Fibroblast of skin of abdomen (primary cell): ENCODE results near the gene PER1. TPM values are rescaled to one million over a fixed set of nuclear protein-coding genes. Genes with fewer than 3 reads are reported as not detected.

Experiments
- DNase-seq: peaks from one replicate; pipeline ENCODE4 v3.0.0-alpha.2; 2013
- polyA plus RNA-seq, 2 experiments: library from polyadenylated mRNA; unstranded; fragments of 120-200 nt; gene quantifications; one replicate each; pipeline ENCODE4 v1.2.1, GENCODE V29; 2013; ENCODE audit not compliant: insufficient read length in 2 of 2

Gene PER1, protein sequence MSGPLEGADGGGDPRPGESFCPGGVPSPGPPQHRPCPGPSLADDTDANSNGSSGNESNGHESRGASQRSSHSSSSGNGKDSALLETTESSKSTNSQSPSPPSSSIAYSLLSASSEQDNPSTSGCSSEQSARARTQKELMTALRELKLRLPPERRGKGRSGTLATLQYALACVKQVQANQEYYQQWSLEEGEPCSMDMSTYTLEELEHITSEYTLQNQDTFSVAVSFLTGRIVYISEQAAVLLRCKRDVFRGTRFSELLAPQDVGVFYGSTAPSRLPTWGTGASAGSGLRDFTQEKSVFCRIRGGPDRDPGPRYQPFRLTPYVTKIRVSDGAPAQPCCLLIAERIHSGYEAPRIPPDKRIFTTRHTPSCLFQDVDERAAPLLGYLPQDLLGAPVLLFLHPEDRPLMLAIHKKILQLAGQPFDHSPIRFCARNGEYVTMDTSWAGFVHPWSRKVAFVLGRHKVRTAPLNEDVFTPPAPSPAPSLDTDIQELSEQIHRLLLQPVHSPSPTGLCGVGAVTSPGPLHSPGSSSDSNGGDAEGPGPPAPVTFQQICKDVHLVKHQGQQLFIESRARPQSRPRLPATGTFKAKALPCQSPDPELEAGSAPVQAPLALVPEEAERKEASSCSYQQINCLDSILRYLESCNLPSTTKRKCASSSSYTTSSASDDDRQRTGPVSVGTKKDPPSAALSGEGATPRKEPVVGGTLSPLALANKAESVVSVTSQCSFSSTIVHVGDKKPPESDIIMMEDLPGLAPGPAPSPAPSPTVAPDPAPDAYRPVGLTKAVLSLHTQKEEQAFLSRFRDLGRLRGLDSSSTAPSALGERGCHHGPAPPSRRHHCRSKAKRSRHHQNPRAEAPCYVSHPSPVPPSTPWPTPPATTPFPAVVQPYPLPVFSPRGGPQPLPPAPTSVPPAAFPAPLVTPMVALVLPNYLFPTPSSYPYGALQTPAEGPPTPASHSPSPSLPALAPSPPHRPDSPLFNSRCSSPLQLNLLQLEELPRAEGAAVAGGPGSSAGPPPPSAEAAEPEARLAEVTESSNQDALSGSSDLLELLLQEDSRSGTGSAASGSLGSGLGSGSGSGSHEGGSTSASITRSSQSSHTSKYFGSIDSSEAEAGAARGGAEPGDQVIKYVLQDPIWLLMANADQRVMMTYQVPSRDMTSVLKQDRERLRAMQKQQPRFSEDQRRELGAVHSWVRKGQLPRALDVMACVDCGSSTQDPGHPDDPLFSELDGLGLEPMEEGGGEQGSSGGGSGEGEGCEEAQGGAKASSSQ (N-terminal part only)
- polyA plus RNA-seq (2013, experiment 1 of 2; ENCODE audit: insufficient read length): 10.5 TPM
- 12.5 TPM for polyA plus RNA-seq (2013, experiment 2 of 2; ENCODE audit: insufficient read length)

DNA sequence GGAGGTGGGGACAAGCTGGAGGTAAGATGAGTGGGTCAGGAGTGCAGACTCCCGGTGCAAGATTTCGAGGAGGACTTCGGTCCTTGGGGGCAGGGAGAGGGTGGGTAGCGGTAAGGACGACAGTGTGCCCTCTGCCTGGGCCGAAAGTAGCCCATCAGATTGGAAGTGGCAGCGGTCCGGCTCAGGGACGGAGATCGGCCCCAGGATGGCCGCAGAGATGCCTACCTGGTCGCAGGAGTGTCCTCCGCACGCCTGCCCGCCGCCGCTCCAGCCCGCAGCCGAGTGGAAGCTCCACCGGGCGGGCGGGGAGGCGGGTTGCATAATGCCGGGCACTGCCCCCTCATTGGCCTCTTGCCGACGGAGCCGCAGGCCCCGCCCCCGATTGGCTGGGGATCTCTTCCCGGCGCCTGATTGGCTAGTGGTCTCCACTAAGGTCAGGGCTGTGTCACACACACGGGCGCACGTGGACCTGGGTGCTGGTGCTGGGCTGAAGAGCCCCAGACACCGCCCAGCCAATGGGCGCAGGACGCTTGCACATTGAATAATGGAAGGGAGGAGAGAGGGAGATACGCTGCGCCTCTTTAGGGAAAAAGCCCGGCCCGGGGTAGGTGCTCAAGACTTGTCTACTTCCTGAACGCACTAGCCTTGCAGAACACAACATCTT lies at the start of gene PER1:
TSS of gene PER1 (minus strand) at position 293 of the 664 bp plus-strand sequence. CDS start 1,698 bp downstream, outside the sequence.
- DNase-seq: peak; percentile 91

DNA sequence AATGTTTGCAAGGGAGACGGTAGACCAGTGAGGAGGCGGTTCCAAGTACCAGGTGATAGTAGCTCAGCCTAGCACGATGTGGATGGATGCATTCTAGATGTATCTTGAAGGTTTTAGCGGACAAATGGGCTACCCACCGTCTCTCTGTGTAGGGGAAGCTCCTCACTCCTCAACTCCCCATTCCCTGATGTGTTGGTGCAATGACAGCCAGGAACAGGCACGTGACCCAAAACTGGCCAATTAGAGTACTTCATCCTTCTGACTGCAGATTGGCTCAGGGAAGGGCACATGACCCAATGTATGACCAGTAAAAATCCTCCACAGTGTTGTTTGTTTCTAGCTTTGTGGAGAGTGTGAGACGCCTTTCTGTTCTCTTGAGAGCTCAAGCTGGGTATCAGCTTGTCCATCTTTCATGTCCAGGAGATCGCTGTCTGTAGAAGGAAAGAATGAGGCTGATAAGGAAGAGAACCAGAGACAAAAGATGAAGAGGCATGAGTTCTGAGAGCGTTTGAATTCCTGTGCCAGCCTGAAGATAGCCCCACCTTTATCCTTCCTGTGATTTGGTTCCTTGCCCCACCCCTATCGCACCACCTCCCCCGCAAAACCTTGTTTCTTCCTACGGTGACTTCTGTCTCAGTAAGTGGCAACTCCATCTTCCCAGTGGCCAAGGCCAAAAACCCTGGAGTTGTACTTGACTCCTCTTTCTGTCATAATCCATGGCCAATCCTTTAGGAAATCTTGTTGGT lies 40.0 kb upstream of the PER1 start:
- peak; percentile 87 for DNase-seq

DNA sequence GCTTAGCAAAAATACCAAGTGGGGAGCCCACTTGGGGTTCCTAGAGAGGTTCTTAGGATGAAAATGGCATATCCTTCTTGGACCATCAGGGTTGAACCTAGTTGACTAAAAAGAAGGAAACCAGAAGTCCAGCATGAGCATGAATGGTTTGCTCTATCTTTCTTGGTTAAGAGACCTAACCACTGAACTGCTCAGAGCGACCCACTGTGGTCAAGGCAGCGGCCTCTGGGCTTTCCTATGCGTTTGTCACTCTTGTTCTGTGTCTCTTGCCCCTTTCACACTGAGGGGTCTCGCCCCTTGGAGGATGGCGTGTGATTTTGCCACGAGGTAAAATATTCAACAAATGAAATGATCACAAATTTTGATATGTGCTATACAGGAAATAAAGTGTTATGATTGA lies 38.3 kb upstream of the PER1 start:
- DNase-seq: no peak

DNA sequence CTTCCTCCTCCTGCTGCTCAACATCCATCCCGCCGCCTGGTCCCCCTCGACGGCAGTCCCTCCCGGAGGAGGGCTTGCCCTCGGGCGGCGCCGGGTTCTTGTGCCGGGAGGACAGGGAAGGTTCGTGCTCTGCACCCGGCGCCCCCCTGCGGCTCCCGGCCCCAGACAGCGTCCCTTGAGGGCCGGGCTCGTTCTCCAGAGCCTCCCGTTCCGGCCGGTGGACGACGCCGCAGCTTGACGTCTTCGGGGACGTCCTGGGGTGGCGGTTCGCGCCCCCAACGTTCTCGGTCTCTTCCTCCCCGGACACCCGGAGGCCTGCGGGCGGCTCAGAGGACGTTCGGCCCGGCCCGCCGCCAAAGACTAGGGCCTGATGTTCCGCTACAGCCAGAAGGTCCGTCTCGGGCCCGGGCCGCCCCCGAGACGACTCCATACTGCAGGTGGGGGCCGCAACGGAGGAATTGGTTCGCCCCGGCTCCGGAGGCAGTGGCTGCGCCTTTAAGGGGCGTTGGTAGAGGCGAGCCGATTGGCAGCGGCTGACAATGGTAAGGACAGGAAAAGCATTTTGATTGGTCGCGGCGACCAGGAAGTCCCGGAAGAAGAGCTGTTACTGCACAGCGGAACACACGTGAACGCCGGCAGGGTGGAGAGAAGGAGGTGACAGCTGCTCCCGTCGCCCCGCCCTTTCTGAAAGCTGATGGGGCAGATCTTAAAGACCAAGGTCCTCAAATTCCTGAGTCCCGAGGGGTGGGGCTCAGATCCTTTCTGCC lies 37.7 kb upstream of the PER1 start, which contains the start of gene BORCS6:
TSS of gene BORCS6 (minus strand) at position 470 of the 767 bp plus-strand sequence. CDS start at position 430, 40 bp downstream.
- DNase-seq: peak; percentile 99

DNA sequence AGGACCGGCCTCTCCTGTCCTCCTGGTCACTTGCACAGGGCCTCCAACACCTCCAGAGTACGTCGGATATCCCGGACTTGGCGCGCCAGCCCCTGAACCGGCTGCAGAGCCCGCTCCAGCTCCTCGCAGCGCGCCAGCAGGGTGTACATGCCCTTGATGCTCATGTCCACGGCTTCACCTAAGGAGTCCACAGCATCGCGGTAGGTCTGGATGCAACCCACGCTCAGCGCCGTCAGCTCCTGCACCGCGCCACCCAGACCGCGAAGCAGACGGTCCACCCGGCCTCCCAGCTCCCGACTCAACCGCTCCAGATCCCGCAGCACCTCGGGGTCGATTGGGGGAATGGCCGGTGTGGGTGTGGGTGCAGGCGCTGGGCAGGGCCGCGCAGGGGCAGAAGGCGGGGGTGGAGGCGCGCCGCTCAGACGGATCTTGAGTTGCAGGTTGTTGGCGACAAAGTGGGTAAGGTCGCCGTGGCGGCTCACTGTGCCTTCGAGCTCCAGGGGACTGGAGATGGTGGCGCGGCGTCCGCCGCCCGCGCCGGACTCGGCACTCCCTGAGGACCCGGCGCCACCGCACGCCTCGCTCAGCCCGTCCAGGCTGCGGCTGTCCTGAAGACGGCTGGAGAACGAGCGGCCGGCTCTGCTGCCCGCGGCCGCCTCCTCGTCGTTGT lies 37.0 kb upstream of the PER1 start:
- no peak for DNase-seq

DNA sequence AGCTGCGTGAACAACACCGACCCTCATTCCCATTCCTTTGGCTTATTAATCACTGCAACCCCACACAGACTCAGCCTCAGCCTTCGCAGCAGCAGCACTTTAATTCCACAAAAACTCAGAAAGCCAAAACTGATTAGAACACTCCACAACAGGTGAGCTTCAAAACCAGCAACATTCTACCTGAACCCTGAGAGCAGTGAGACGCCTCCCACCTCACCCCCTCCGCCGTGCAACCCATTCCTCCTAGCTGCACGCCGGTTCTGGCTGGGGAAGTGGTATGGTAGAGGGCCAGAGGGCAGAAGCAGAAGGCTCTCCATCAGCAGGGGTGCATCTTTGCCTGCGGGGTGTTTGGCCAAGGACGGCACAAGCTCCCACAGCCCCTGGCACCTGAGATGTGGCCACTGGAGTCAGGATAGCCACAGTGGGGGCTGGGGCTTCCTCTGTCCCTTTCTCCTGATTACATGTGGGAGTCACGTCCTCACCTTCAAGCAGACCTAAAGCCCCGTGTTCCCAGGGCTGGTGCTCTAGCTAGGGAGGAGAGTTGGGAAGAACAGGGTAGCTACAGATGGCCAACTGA lies 36.1 kb upstream of the PER1 start:
- DNase-seq: no peak

DNA sequence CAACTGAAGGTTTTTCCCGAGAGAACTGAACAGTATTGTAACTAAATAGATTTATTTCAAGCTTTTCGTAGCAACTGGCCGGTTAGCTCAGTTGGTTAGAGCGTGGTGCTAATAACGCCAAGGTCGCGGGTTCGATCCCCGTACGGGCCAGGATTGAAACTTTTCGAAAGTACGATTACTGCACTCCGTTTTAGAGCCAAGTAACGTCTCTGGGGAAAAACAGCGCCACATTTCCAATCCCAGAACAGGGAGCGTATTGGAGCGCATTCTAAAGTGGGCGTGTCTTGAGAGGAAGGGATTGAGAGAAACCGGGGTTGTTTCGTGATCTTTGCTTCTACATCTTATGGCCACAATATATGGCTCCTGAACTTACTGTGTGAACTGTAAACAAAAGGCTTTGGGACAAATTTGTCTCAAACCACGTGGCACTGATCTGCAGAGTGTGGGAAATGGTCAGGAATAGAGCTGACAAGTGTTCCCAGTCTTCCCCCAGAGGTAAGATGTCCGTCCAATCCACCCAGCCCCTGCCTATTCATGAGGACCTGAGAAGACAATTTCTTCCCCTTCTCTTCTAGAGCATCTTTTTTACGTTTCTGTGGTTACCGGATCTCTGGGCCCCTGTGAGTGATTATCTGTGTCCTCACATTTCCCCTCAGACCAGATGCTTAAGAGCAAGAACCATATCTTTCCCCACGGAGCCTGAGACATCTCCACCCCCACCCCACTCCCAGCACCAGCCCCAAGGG lies 35.5 kb upstream of the PER1 start:
- DNase-seq: peak; percentile 100

DNA sequence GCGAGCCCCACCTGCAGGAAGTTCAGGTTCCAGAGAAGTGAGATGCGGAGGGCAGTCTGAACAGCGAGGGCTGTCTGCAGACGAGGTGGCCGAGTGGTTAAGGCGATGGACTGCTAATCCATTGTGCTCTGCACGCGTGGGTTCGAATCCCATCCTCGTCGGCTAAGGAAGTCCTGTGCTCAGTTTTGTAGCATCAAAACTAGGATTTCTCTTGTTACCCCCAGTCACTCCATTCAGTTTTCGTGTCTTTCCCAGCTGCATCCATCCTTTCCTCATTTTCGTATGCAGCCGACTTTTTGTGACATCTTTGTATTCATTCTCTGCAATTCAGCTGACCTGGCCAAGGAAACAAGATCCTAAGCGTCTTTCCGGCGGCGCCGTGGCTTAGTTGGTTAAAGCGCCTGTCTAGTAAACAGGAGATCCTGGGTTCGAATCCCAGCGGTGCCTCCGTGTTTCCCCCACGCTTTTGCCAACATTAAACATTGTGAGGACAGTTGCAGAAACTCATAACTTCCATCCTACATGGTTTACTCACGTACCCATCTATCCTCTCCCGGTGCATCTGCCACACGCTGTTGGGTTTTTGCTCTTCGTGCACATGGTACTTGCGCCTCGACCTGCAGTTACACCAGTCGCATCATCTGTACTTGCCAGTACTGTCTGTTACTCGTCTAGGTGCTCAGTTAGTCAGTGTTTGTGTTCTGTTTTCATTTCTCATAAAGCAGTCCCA lies 34.7 kb upstream of the PER1 start:
- DNase-seq: peak; percentile 97

DNA sequence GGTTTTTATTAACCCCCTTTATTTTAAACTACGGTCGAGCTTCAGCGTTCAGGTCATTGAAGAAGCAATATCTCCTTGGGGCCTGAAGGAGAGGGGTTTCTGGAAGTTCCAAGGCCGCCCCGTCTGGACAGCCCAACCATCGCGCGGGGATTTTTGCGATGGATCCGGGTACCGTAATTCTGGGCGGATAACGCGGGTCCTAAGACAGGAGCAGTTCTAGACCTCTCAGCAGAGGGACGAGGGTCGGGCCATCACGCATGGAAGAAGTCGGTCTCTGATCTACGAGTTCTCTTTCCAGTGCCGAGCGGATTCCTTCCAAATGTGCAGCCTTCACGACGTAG lies 34.2 kb upstream of the PER1 start:
- no peak for DNase-seq

DNA sequence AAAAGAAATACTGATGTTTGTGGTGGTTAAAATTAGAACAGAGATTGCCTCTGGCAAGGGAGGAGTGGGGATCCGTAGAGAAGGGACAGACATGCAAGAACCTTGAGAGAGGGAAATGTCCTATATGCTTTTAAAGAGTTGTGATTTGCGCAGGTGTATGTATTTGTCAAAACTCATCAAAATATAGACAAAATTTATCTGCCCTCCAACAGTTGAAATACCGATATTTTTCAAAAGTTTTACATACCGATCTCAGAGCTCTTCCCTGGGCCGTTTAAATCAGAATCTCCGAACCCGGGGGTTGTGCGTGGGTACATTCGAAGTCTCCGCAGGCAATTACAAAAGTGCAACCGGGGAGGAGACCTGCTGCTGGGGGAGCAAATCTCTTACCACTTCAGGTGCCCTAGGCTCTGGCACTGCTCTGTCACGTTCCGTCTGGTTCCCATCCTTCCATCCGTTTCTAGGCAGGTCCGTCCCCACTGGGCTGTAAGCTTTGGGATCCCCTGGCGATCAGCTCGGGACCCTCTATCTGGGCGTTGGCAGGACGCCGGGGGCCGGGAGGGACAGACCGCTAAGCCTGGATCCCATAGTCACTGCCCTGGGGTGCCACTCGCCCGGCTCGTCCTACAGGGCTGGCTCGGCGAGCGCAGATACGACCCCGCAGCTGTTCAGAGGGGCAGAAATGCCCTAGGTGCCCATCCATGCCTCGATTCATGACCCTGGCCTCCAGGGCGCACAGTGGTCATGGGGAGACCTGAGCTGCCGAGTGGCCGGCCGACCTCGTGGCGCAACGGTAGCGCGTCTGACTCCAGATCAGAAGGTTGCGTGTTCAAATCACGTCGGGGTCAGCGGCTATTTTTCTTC lies 33.6 kb upstream of the PER1 start:
- peak; percentile 70 for DNase-seq

DNA sequence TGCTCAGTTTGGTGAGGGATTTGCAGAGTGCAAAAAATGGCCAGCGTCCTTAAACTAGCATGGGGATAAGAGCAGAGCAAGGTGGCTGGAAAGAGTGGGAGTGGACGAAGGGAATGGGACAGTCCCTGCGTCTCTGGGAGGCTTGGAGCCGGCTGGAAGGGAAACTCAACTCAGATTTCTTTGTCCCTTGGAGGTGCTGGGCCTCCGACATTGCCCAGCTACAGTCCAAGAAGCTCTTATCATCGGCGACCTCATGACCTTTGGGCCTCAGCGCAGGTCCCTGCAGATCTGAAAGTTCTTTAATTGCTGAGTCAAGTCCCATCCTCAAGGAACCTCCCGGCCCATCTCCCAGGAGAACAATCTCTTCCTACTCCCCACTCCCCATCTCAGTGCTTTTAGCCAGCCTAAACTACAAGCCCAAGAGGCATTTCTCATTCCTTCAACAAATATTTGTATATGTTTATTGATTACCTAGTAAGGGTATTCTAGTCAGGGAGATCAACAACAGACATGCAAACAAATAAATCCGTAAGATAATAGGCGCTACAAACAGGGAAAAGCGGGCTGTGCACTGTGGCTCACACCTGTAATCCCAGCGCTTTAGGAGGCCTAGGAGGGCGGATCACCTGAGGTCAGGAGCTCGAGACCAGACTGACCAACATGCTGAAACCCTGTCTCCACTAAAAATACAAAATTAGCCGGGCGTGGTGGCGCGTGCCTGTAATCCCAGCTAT lies 25.0 kb upstream of the PER1 start:
- no peak for DNase-seq

DNA sequence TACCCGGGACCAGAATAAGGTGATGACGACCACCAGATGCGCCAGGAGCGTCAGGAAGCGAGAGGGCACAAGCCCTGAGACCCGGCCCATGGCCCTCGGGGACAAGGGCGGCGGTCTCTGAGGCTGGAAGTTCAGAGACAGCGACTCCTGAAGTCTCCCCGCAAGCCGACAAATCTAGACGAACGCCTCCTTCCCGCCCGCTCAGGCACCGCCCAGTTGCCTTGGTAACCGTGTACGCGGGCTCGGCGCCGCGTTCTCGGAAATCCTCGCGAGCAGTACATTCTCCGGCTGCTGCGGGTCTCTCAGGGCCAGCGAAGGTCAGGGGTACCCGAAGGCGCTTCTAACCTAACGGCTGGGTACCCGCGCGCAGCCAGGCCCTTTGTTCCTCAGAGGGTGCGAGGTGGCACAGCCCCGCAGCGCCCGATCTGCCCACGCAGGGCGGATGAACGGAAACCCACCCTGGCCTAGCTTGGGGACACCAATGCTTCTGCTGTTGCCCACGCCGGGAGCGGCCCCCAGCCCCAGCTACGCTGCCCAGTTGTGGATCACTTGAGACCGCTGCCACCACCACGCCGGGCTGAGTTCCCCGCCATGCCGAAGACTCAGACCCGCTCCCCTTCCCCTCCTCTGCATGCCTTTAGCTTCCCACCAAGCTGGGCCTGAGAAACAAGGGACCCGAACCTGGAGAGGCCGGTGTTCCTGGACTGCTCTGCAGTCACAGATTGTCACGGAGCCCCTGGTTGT lies 24.2 kb upstream of the PER1 start, which contains the start of gene TMEM107:
TSS of gene TMEM107 (minus strand) at position 184 of the 744 bp plus-strand sequence. CDS start at position 90, 94 bp downstream.
- peak; percentile 82 for DNase-seq

DNA sequence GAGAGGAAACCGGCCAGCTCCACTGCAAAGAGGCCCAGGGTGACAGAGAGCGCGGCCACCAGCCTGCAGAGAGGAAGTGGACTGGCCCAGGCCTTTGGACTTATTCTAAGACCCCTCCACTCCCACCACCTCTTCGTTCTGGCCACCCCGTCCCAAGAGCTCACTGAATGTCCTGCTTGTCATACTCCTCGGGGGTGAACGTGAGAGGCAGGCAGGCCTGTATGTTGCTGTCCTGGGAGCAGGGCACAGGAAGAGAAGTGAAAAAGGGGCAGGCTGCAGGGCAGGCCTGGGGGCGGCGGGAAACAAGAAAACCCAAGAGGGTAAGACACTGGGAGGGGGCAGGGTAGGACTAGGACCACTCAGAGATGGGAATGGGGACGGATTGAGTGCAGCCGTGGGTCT lies 23.6 kb upstream of the PER1 start:
- no peak for DNase-seq

DNA sequence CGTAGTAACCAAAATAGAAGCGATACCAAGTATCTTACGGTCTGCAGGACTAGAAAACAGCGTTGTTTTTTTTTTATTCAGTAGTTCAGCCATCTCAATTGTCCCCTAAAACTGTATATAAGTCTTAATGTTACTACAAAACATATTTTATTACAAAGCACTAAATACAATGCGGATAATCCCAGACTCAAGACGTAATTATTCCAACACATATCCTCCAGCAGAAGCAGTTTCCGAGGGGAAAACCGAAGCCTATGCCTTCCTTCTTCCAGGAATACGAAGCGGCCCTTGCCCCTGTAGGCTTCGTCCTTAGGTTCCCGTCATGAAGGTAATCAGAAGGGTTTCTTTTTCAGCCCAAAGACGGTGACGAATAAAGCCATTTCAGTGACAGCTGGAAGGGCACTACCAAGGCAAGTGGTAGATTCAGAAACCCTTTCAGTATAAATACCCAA lies 21.7 kb upstream of the PER1 start:
- DNase-seq: no peak
